Kidney (tissue), 22 donors: ENCODE measurements around the gene SMCO4. TPM values are rescaled to one million over a fixed set of nuclear protein-coding genes. Genes with fewer than 3 reads are reported as not detected.

ENCODE experiments used
- DNase-seq, 5 donors: peaks; one replicate each; pipeline ENCODE4 v3.0.0-alpha.2; 2013 to 2020
- FAIRE-seq: peaks from 2 replicates; lab custom pipeline; 2012; peaks lifted over from hg19 to GRCh38; lab: Jason Lieb, UNC
- H3K27ac ChIP-seq, 2 donors: one replicate each; pipeline ENCODE4 v1.7.0; 2013; ENCODE audit warnings: low read depth in 2 of 2, low read length in 2 of 2, inconsistent platforms in 1 of 2
- H3K27me3 ChIP-seq: one replicate; pipeline ENCODE4 v1.7.1; 2013; ENCODE audit warnings: low read length, inconsistent platforms; ENCODE audit not compliant: control insufficient read depth, insufficient read depth
- H3K36me3 ChIP-seq, 3 donors: one replicate each; pipeline versions ENCODE4 v1.7.0 to v1.7.1; 2013; ENCODE audit warnings: low read length in 3 of 3, control low read depth in 1 of 3, inconsistent platforms in 1 of 3; ENCODE audit not compliant: insufficient read depth in 3 of 3, control insufficient read depth in 2 of 3
- H3K4me1 ChIP-seq, 3 donors: one replicate each; pipeline versions ENCODE4 v1.7.0 to v1.7.1; 2013; ENCODE audit warnings: low read length in 3 of 3, inconsistent platforms in 1 of 3, low read depth in 1 of 3; ENCODE audit not compliant: control insufficient read depth in 2 of 3, insufficient read depth in 2 of 3
- H3K4me3 ChIP-seq, 3 donors: one replicate each; pipeline versions ENCODE4 v1.7.0 to v1.8.1; 2013; ENCODE audit warnings: low read length in 3 of 3, control low read depth in 1 of 3, inconsistent platforms in 1 of 3
- H3K9ac ChIP-seq, 3 donors: one replicate each; pipeline versions ENCODE4 v1.7.0 to v1.7.1; 2013; ENCODE audit warnings: low read length in 3 of 3, control low read depth in 1 of 3, inconsistent platforms in 1 of 3
- H3K9me3 ChIP-seq, 3 donors: one replicate each; pipeline versions ENCODE4 v1.7.0 to v1.7.1; 2013; ENCODE audit warnings: low read length in 3 of 3, control low read depth in 1 of 3, inconsistent platforms in 1 of 3; ENCODE audit not compliant: control insufficient read depth in 2 of 3, insufficient read depth in 1 of 3
- intact Hi-C: fragments of 100-400 bp; cut with DNase I; formaldehyde crosslinking; loops from one replicate; pipeline ENCODE4 v1.11.1; 2022
- long read RNA-seq, 10 donors: library from polyadenylated mRNA in 1 of 10; unstranded in 1 of 10; transcript quantifications; one replicate each; pipeline ENCODE4 v2.0.0 and lab custom pipeline, GENCODE V29; 2021 to 2026
- polyA plus RNA-seq: library from polyadenylated mRNA; stranded (reverse); fragments of 350-450 nt; fragmentation: Illumina TruSeq; extraction: RNeasy Lipid Tissue Mini Kit (QIAGEN cat#74804); gene quantifications from one replicate; pipeline ENCODE4 v1.2.3, GENCODE V29; 2014; ENCODE audit warnings: low read depth, low replicate concordance; ENCODE audit not compliant: insufficient read depth
- total RNA-seq: library from RNA; stranded (reverse); fragmentation: NEBNext Ultra II Directional; extraction: Animal tissue kit (Norgen Biotek cat#: 25700); gene quantifications from one replicate; pipeline ENCODE4 v1.2.1, GENCODE V29; 2021
- TF ChIP-seq, protein P1 (sequence below): IDR thresholded peaks from 3 replicates; pipeline ENCODE4 v1.5.1; 2012; ENCODE audit warnings: mild to moderate bottlenecking, moderate library complexity, borderline replicate concordance; ENCODE audit not compliant: insufficient read depth; ENCODE audit errors: extremely low read depth
- donor health status: control.
- donor health status: control.
- donor health status: control.
- donor health status: control.
- donor health status: control.
- donor health status: DM: yes; HTN: yes; CAD: no.
- donor health status: Normal renal cell carcinoma (clear cell type).

The SMCO4 gene, protein sequence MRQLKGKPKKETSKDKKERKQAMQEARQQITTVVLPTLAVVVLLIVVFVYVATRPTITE
- total RNA-seq (33.0 TPM), polyA plus RNA-seq (102 TPM)
- long read RNA-seq, donor 1, transcript SMCO4-201 (3 exons, 1,104 nt) = major isoform, 9 of 9 reads
- long read RNA-seq, donor 1, partial matches to known transcripts = 0 of 9 reads
- long read RNA-seq, donor 1, other reads (novel, unspliced or antisense) = 0 of 9 reads
- long read RNA-seq, donor 2, transcript SMCO4-201 (3 exons, 1,104 nt) = major isoform, 9 of 9 reads
- long read RNA-seq, donor 2, partial matches to known transcripts = 0 of 9 reads
- long read RNA-seq, donor 2, other reads (novel, unspliced or antisense) = 0 of 9 reads
- long read RNA-seq, donor 3, partial matches to known transcripts = 0 of 4 reads
- long read RNA-seq, donor 3, other reads (novel, unspliced or antisense) = 0 of 4 reads
- long read RNA-seq, donor 4, transcript SMCO4-201 (3 exons, 1,104 nt) = major isoform, 7 of 9 reads
- long read RNA-seq, donor 4, partial matches to known transcripts = 0 of 9 reads
- long read RNA-seq, donor 4, other reads (novel, unspliced or antisense) = 0 of 9 reads
- long read RNA-seq, donor 5 = 0 reads
- long read RNA-seq, donor 6, transcript SMCO4-201 (3 exons, 1,104 nt) = major isoform, 6 of 6 reads
- long read RNA-seq, donor 6, partial matches to known transcripts = 0 of 6 reads
- long read RNA-seq, donor 6, other reads (novel, unspliced or antisense) = 0 of 6 reads
- long read RNA-seq, donor 7, transcript SMCO4-201 (3 exons, 1,104 nt) = major isoform, 12 of 18 reads
- long read RNA-seq, donor 7, partial matches to known transcripts = 0 of 18 reads
- long read RNA-seq, donor 7, other reads (novel, unspliced or antisense) = 6 of 18 reads
- long read RNA-seq, donor 8, transcript SMCO4-201 (3 exons, 1,104 nt) = major isoform, 7 of 7 reads
- long read RNA-seq, donor 8, partial matches to known transcripts = 0 of 7 reads
- long read RNA-seq, donor 8, other reads (novel, unspliced or antisense) = 0 of 7 reads
- long read RNA-seq, donor 9, transcript SMCO4-201 (3 exons, 1,104 nt) = major isoform, 7 of 8 reads
- long read RNA-seq, donor 9, partial matches to known transcripts = 0 of 8 reads
- long read RNA-seq, donor 9, other reads (novel, unspliced or antisense) = 0 of 8 reads
- long read RNA-seq, donor 10, transcript SMCO4-201 (3 exons, 1,104 nt) = major isoform, 7 of 7 reads
- long read RNA-seq, donor 10, partial matches to known transcripts = 0 of 7 reads
- long read RNA-seq, donor 10, other reads (novel, unspliced or antisense) = 0 of 7 reads

DNA sequence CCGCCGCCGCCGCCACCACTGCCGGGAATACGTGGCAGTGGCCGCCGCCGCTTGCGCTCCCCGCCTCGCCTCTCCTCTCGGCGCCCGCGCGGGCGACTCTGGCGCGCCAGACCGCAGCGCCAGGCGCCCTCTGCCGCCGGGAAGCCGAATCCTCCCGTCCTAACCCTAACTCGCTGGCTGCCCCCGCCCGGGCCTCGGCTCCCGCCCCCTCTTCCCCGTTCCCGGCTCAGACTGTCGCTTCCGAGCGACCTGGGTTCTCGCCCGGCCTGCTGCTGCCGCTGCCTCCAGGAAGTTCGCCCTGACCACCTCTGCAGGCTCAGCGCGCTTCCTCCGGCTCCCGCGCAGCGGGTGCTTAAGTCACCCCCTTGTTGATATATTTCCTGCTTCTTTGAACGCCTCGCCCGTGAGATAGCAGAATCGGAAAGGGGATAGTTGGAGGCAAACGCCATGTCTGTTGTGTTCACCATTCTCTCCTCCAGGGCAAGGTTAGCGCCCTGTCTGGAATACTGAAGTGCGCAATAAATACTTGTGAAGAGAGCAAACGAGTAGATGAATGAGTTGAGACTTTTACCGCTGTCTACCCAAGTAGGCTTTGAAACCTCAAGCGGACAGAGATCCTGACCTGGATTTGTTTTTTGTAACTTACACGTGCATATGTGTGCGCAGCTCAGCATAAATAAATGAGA is at the start of gene SMCO4:
Gene SMCO4, minus strand, starts transcription at position 100 of the 686 bp plus-strand sequence. CDS start 64,202 bp downstream, outside the sequence.
- Histone ChIP-seq H3K9me3 (no peaks in the 10 kb centered on the region), H3K4me1 (peaks cover 0 to 6% (median 6%) of the 10 kb centered on the region in 3 donors), H3K27ac (peak within 1 kb of the TSS; percentile 75 to 81), H3K27me3 (no peaks in the 10 kb centered on the region), H3K4me3 (peak within 1 kb of the TSS; percentile 69 to 94 (median 78)), H3K9ac (peak within 1 kb of the TSS; percentile 44 to 81 (median 54)), H3K36me3 (no peaks in the 10 kb centered on the region)
- intact Hi-C loops = no loop called here
- FAIRE-seq (no peak), DNase-seq (peak; percentile 85 to 95 (median 88))
- TF ChIP-seq, protein P1, sequence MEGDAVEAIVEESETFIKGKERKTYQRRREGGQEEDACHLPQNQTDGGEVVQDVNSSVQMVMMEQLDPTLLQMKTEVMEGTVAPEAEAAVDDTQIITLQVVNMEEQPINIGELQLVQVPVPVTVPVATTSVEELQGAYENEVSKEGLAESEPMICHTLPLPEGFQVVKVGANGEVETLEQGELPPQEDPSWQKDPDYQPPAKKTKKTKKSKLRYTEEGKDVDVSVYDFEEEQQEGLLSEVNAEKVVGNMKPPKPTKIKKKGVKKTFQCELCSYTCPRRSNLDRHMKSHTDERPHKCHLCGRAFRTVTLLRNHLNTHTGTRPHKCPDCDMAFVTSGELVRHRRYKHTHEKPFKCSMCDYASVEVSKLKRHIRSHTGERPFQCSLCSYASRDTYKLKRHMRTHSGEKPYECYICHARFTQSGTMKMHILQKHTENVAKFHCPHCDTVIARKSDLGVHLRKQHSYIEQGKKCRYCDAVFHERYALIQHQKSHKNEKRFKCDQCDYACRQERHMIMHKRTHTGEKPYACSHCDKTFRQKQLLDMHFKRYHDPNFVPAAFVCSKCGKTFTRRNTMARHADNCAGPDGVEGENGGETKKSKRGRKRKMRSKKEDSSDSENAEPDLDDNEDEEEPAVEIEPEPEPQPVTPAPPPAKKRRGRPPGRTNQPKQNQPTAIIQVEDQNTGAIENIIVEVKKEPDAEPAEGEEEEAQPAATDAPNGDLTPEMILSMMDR = peak; percentile 81

DNA sequence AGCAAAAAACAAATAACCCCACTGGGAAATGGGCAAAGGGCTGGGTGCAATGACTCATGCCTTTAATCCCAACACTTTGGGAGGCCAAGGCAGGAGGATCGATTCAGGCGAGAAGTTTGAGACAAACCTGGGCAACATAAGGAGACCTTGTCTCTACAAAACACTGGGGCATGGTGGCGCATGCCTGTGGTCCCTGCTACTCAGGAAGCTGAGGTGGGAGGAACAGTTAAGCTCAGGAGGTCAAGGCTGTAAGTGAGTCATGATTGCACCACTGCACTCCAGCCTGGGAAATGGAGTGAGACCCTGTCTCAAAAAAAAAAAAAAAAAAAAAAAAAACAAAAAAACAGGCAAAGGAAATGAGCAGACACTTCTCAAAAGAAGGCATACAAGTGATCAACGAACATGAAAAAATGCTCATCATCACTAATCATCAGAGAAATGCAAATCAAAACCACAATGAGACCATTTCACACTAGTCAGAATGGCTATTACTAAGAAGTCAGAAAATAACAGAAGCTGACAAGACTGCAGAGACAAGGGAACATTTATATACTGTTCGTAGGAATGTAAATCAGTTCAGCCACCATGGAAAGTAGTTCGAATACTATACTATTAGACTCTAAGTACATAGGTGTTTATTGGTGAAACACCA is 48.2 kb upstream of the SMCO4 start:
- Histone ChIP-seq H3K27ac (no peak overlapping the region), H3K9ac (no peak overlapping the region), H3K9me3 (no peaks in the 10 kb centered on the region), H3K36me3 (no peaks in the 10 kb centered on the region), H3K4me3 (no peak overlapping the region), H3K27me3 (no peaks in the 10 kb centered on the region), H3K4me1 (no peaks in the 10 kb centered on the region)
- intact Hi-C loops = no loop called here
- TF ChIP-seq, protein P1 = no peak
- FAIRE-seq (no peak), DNase-seq (no peak)

DNA sequence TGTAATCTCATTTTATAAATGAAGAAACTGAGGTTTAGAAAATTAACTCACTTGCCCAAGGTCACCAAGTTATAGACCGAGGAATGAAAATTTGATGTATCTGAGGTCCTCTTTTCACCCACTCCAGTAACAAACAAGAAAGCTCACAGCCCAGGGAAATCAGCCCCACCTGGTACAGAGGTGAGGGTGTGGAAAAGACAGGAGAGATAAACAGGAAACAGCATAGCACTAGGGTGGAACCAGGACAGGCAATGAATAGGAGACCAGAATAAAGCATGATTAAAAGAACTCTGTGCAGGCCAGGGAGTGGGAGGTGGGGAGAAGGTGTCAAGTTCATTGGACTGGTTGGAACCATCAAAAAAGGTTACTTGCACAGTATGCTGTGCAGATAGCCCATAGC is 46.2 kb upstream of the SMCO4 start:
- Histone ChIP-seq H3K27me3 (no peaks in the 10 kb centered on the region), H3K36me3 (no peaks in the 10 kb centered on the region), H3K4me3 (no peak overlapping the region), H3K27ac (no peak overlapping the region), H3K4me1 (no peaks in the 10 kb centered on the region), H3K9ac (no peak overlapping the region), H3K9me3 (no peaks in the 10 kb centered on the region)
- intact Hi-C loops = no loop called here
- TF ChIP-seq, protein P1 = no peak
- DNase-seq (no peak), FAIRE-seq (no peak)
